Hepatocyte (in vitro differentiated cells): ENCODE results near the gene CTNNA1. TPM values are rescaled to one million over a fixed set of nuclear protein-coding genes. Genes with fewer than 3 reads are reported as not detected.
"Not testable (repeated sequence)": the region's sequence is repeated elsewhere in the genome, so short reads cannot be mapped to it uniquely, and the experiment has no call there.

Experiments used
- DNase-seq: peaks from one replicate; pipeline ENCODE4 v3.0.0-alpha.2; 2016; ENCODE audit warnings: low spot score
- H2AFZ ChIP-seq: fragments of 200-600 bp; sonication (generic); 2 replicates; pipeline ENCODE4 v1.6.0; 2016; ENCODE audit warnings: antibody characterized with exemption, mild to moderate bottlenecking
- H3K27ac ChIP-seq: fragments of 200-600 bp; sonication (generic); 2 replicates; pipeline ENCODE4 v1.5.1; 2016; ENCODE audit warnings: mild to moderate bottlenecking
- H3K27me3 ChIP-seq: fragments of 200-600 bp; sonication (generic); 2 replicates; pipeline ENCODE4 v1.6.1; 2016
- H3K36me3 ChIP-seq: fragments of 200-600 bp; sonication (generic); replicated peaks from 2 replicates; pipeline ENCODE4 v1.5.1; 2016; ENCODE audit warnings: low read depth; ENCODE audit not compliant: insufficient read depth
- H3K4me1 ChIP-seq: fragments of 200-600 bp; sonication (generic); 2 replicates; pipeline ENCODE4 v1.5.1; 2016; ENCODE audit warnings: mild to moderate bottlenecking, moderate library complexity; ENCODE audit not compliant: insufficient read depth
- H3K4me2 ChIP-seq: fragments of 200-600 bp; sonication (generic); 2 replicates; pipeline ENCODE4 v1.6.0; 2016
- H3K4me3 ChIP-seq: fragments of 200-600 bp; sonication (generic); 2 replicates; pipeline ENCODE4 v1.5.1; 2016; ENCODE audit warnings: mild to moderate bottlenecking
- H3K79me2 ChIP-seq: fragments of 200-600 bp; sonication (generic); 2 replicates; pipeline ENCODE4 v1.6.0; 2017; ENCODE audit warnings: mild to moderate bottlenecking
- H3K9me2 ChIP-seq: fragments of 200-600 bp; sonication (generic); replicated peaks from 2 replicates; pipeline ENCODE4 v1.6.0; 2017; ENCODE audit warnings: mild to moderate bottlenecking; ENCODE audit not compliant: insufficient read depth
- H3K9me3 ChIP-seq: fragments of 200-600 bp; sonication (generic); 2 replicates; pipeline ENCODE4 v1.5.1; 2016; ENCODE audit warnings: low read depth, mild to moderate bottlenecking
- H4K20me1 ChIP-seq: fragments of 200-600 bp; sonication (generic); 2 replicates; pipeline ENCODE4 v1.6.0; 2016; ENCODE audit warnings: mild to moderate bottlenecking; ENCODE audit not compliant: insufficient read depth, poor library complexity, severe bottlenecking
- EZH2 ChIP-seq: fragments of 200-600 bp; sonication (generic); IDR thresholded peaks from 2 replicates; pipeline ENCODE4 v1.6.1; 2016; ENCODE audit warnings: antibody characterized with exemption, mild to moderate bottlenecking, borderline replicate concordance
- EZH2phosphoT487 ChIP-seq: fragments of 200-600 bp; sonication (generic); IDR thresholded peaks from one replicate; pipeline ENCODE4 v1.6.1; 2018; ENCODE audit warnings: antibody characterized with exemption, mild to moderate bottlenecking, low read depth, moderate library complexity; ENCODE audit not compliant: unreplicated experiment, severe bottlenecking
- WGBS: methylation state at CpG from one replicate; pipeline ENCODE4 v1.1.6; 2016; ENCODE audit warnings: low lambda C conversion rate; ENCODE audit errors: missing lambda C conversion rate; 5-methylcytosine and 5-hydroxymethylcytosine counted together
- polyA plus RNA-seq: library from polyadenylated mRNA; unstranded; fragments of >200 nt; fragmentation: Nextera tagmentation; extraction: Ambion mirVana; gene quantifications from 2 replicates; pipeline ENCODE4 v1.2.1, GENCODE V29; 2016
- total RNA-seq: library from RNA; depleted of rRNA; stranded (reverse); fragments of >200 nt; gene quantifications from 2 replicates; pipeline ENCODE4 v1.2.3, GENCODE V29; 2014
- TF ChIP-seq, protein P1 (sequence below): fragments of 200-600 bp; sonication (generic); IDR thresholded peaks from 2 replicates; pipeline ENCODE4 v1.5.1; 2016; ENCODE audit warnings: antibody characterized with exemption, mild to moderate bottlenecking; ENCODE audit not compliant: poor library complexity

CTNNA1 gene
- total and polyA plus RNA-seq, 2 experiments from 2014 or later, result 152 to 349 TPM

DNA sequence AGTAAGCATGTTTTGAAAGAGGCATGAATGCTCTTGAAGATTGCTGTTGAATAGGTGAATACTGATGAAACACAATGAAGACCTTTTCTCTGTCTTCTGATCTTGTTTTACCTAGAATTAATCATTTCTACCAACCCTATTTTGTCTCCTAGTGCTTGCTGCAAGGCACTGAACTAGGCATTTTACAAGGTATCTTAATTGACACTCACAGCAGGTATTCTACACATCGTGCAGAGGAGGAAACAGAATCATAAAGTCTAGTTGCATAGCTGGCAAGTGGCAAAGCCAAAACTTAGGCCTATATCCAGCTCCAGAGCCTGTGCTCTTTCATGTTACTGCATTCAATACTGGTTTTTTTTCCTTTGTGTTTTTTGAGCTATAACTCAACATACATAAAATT, 50.7 kb downstream of the CTNNA1 start:
- no peaks in the 10 kb centered on the region for H3K9me2 ChIP-seq
- H4K20me1 ChIP-seq, result peaks cover 80% of the 10 kb centered on the region
- DNase-seq, result no peak
- no peaks in the 10 kb centered on the region for H3K9me3 ChIP-seq
- H3K79me2 ChIP-seq, result peaks cover 100% of the 10 kb centered on the region
- H3K27me3 ChIP-seq, result no peaks in the 10 kb centered on the region
- no peaks in the 10 kb centered on the region for H3K36me3 ChIP-seq
- no peak overlapping the region for H3K27ac ChIP-seq
- H3K4me3 ChIP-seq, result no peak overlapping the region
- H3K4me1 ChIP-seq, result no peaks in the 10 kb centered on the region
- no peak overlapping the region for H3K4me2 ChIP-seq
- 81% methylated on average over 1 of the region's 1 CpG for WGBS
- TF ChIP-seq EZH2phosphoT487 (no peak), EZH2 (no peak)
- TF ChIP-seq, protein P1, sequence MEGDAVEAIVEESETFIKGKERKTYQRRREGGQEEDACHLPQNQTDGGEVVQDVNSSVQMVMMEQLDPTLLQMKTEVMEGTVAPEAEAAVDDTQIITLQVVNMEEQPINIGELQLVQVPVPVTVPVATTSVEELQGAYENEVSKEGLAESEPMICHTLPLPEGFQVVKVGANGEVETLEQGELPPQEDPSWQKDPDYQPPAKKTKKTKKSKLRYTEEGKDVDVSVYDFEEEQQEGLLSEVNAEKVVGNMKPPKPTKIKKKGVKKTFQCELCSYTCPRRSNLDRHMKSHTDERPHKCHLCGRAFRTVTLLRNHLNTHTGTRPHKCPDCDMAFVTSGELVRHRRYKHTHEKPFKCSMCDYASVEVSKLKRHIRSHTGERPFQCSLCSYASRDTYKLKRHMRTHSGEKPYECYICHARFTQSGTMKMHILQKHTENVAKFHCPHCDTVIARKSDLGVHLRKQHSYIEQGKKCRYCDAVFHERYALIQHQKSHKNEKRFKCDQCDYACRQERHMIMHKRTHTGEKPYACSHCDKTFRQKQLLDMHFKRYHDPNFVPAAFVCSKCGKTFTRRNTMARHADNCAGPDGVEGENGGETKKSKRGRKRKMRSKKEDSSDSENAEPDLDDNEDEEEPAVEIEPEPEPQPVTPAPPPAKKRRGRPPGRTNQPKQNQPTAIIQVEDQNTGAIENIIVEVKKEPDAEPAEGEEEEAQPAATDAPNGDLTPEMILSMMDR, result no peak
- H2AFZ ChIP-seq, result no peak overlapping the region

DNA sequence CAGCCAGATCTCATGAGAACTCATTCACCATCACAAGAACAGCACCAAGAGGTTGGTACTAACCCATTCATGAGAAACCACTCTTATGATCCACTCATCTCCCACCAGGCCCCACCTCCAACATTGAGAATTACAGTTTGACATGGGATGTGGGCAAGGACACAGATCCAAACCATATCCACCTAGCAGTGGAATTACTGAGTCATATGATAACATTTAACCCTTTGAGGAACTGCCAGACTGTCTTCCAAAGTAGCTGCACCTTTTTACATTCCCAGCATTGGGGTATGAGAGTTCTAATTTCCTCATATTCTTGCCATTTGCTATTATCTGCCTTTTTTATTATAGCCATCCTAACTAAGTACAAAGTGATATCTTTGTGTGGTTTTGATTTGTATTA, 51.9 kb downstream of the CTNNA1 start:
- H2AFZ ChIP-seq, result no peak overlapping the region
- no peak for DNase-seq
- no peaks in the 10 kb centered on the region for H3K4me1 ChIP-seq
- no peaks in the 10 kb centered on the region for H3K9me2 ChIP-seq
- no peak overlapping the region for H3K4me2 ChIP-seq
- no peaks in the 10 kb centered on the region for H3K27me3 ChIP-seq
- H3K27ac ChIP-seq, result no peak overlapping the region
- TF ChIP-seq, protein P1, result no peak
- TF ChIP-seq EZH2phosphoT487 (no peak), EZH2 (no peak)
- no peaks in the 10 kb centered on the region for H3K9me3 ChIP-seq
- peaks cover 86% of the 10 kb centered on the region for H4K20me1 ChIP-seq
- H3K36me3 ChIP-seq, result no peaks in the 10 kb centered on the region
- H3K79me2 ChIP-seq, result peaks cover 100% of the 10 kb centered on the region
- no peak overlapping the region for H3K4me3 ChIP-seq

DNA sequence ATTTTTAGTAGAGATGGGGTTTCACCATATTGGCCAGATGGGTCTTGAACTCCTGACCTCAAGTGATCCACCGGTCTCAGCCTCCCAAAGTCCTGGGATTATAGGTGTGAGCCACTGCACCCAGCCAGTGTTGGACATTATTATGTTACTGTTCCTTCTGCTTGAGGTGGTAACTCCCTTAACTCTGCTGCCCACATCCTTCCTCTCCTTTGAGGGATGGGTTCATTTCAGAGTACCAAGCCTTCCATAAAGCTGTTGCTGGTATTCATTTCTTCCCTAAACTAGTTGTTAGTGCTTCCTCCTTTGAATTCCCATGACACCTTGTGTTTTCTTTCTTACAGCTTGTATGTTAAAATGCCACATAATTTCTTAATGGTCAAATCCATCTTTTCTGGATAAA, 54.0 kb downstream of the CTNNA1 start:
- no peaks in the 10 kb centered on the region for H3K9me3 ChIP-seq
- H3K4me1 ChIP-seq, result no peaks in the 10 kb centered on the region
- DNase-seq, result no peak
- no peak overlapping the region for H3K4me3 ChIP-seq
- no peak for TF ChIP-seq EZH2
- TF ChIP-seq EZH2phosphoT487, result no peak
- TF ChIP-seq, protein P1, result no peak
- H3K4me2 ChIP-seq, result no peak overlapping the region
- peaks cover 86% of the 10 kb centered on the region for H3K79me2 ChIP-seq
- no peaks in the 10 kb centered on the region for H3K27me3 ChIP-seq
- no peaks in the 10 kb centered on the region for H3K36me3 ChIP-seq
- no peaks in the 10 kb centered on the region for H3K9me2 ChIP-seq
- no peak overlapping the region for H3K27ac ChIP-seq
- 57% methylated on average over 1 of the region's 1 CpG for WGBS
- H2AFZ ChIP-seq, result no peak overlapping the region
- peaks cover 73% of the 10 kb centered on the region for H4K20me1 ChIP-seq

DNA sequence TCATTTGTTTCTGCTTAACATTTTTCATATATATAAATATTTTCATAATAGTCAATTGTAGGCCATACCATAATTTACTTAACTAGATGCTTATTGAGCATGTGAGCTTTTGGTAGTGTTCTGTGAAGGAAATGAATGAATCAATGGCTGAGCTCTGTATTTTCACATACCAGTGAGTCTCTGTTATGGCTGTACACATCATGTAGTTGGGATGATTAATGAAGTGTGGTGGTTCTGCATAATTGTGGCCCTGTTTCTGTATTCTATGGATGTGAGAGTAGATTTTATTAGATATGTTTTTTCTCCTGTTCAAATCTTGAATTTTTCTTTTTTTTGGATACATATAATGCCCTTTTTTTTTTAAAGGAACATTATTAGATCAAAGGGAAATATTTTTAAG, 56.2 kb downstream of the CTNNA1 start:
- Histone ChIP-seq H3K36me3 (no peaks in the 10 kb centered on the region), H3K9me2 (no peaks in the 10 kb centered on the region), H4K20me1 (peaks cover 52% of the 10 kb centered on the region), H3K27ac (no peak overlapping the region), H2AFZ (no peak overlapping the region), H3K4me3 (no peak overlapping the region), H3K27me3 (no peaks in the 10 kb centered on the region), H3K4me1 (no peaks in the 10 kb centered on the region), H3K4me2 (no peak overlapping the region), H3K9me3 (no peaks in the 10 kb centered on the region), H3K79me2 (peaks cover 86% of the 10 kb centered on the region)
- no peak for DNase-seq
- TF ChIP-seq, protein P1, result no peak
- TF ChIP-seq EZH2 (no peak), EZH2phosphoT487 (no peak)

DNA sequence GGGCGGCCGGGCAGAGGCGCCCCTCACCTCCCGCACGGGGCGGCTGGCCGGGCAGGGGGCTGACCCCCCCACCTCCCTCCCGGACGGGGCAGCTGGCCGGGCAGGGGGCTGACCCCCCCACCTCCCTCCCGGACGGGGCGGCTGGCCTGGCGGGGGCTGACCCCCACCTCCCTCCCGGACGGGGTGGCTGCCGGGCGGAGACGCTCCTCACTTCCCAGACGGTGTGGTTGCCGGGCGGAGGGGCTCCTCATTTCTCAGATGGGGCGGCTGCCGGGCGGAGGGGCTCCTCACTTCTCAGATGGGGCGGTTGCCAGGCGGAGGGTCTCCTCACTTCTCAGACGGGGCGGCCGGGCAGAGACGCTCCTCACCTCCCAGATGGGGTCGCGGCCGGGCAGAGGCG, 57.6 kb downstream of the CTNNA1 start:
- H4K20me1 ChIP-seq, result peaks cover 39% of the 10 kb centered on the region
- not testable (repeated sequence) for H3K4me3 ChIP-seq, H3K36me3 ChIP-seq, H3K4me1 ChIP-seq, H3K27me3 ChIP-seq, H3K9me2 ChIP-seq, H3K4me2 ChIP-seq, H3K9me3 ChIP-seq, DNase-seq, H2AFZ ChIP-seq, H3K27ac ChIP-seq
- H3K79me2 ChIP-seq, result peaks cover 86% of the 10 kb centered on the region
- 95% methylated on average over 4 of the region's 35 CpGs for WGBS
